ENCODE measurements around the gene PALLD.

PALLD gene

DNA sequence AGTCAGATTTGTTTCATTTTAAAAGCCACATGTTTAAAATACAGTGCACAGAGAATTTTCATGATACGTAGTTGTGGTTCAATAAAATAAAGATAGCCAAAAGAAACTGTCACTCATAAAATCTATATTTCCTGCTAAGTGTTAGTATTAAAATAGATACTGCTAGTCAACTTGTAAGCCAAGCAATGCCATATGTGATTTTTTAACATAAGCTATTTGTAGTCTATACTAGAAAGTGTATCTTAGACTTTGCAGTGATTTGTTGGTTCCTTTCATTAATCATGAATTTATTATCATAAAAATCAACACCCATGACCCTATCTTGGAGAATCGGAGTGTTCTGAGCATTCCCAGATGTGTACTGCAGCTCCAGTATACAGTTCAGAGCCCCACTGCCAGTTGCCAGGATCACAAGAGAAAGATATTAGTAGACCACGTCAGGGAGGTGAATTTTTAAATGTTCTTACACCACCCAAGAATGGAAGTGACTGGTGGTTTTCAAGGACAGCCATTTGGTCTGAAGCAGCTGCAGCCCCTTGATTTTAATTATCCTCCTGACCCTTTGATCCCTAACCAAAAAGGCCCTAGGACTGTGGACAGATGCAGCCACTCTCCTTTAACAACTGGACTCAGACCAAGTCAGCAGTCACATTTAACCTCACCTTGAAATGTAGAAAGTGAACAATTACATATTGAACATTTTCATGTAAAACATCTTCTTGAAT is 163.1 kb downstream of the PALLD start:
- DNase-seq (ENCODE audit: extremely low read depth in 1 of 2, low read depth in 1 of 2): no peak

- no peak for DNase-seq (ENCODE audit: extremely low read depth in 1 of 2, low read depth in 1 of 2)
Measured at GRCh38 chr4:168662297-168662984, 165.6 kb downstream of the PALLD start.

DNA sequence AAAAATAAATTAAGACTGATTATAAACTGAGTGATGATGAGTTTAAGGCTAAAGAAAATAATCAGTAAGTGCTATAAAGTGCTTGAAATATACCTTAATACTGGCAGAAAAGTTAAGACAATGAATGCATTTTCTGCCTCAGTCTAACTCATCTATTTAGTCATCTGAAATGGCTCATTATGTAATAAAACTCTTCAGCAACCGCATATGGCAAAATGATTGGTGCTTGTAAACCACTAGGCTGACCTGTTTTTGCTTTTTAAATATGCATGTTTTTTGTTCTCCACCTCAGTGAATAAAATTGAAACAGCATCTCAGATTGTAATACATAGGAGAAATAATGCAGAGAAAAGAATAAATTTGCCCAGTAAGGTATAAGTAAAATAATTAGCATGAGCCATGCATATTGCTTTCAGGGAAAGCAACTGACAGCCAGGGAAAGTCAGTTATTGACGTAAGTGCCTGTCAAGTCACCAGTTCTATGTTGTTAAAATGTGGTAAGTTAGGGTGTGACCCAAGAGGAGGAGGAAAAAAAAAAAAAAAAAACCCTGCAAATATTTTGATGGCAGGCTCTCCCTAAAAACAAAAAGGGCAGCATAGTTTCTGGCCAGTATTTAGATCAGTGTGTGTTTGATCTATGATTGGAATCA is 167.5 kb downstream of the PALLD start:
- no peak for DNase-seq (ENCODE audit: extremely low read depth in 1 of 2, low read depth in 1 of 2)

DNA sequence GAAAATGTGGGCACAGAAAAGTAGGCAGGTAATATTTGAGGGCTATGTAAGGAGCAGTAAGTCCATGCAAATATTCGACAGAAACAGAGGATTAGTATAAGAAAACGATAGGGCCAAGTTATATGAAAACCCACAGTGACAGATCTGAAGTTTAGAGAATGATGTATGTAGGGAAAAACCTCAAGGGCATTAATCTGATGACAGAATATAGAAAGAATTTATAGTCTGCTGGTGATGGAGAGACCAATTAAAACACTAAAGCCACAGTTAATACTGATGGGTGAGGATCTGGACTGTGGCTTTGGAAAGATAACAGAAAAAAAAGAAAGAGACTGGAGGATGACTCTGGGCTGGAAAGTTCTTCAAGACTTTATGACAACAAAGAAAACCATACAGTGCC is 169.7 kb downstream of the PALLD start:
- DNase-seq (ENCODE audit: extremely low read depth in 1 of 2, low read depth in 1 of 2): no peak

DNA sequence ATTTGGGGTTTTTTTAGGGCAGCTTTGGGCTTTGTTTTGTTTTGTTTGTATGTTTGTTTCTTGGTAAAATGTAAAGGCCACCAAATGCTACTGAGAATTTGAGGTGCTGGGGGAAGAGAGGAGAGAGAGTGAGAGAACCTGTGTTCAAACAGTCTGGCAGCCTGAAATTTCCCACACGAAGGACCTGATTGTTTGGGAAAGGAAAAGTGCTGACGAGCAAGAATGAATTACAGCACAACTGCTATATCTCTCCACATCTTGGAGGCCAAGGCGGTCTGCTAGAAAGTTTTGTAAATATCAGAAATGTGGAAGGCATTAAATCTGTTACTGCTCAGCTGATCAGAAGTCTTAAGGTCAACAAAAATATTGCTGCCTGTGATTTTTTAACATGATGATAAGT is 170.5 kb downstream of the PALLD start:
- DNase-seq (ENCODE audit: extremely low read depth in 1 of 2, low read depth in 1 of 2): no peak

GRCh38 chr4:168667921-168668320 is 171.1 kb downstream of the PALLD start:
- DNase-seq (ENCODE audit: extremely low read depth in 1 of 2, low read depth in 1 of 2): no peak

DNA sequence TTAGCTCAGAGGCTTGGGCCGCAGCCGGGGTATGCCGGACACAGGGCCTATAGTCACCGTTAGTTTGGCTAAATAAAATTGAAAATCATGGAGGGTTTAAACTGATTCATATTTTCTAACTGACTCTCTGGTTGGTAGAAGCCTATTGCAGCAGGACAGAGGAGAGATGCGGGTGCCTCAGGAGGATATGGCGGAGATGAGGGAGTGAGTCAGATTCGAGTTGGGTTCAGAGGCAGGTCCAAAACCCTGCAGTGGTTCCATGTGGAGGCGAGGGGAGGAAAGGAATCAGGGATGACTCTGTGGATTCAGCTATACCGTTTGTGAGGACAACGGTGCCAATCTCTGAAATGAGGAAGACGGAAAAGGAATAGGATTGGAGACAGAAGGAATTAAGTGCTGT is 176.6 kb downstream of the PALLD start:
- DNase-seq (ENCODE audit: extremely low read depth in 1 of 2, low read depth in 1 of 2): no peak

- no peak for DNase-seq (ENCODE audit: extremely low read depth in 1 of 2, low read depth in 1 of 2)
Measured at GRCh38 chr4:168674077-168674747, 177.4 kb downstream of the PALLD start.

GRCh38 chr4:168674866-168675265 is 178.0 kb downstream of the PALLD start:
- no peak for DNase-seq (ENCODE audit: extremely low read depth in 1 of 2, low read depth in 1 of 2)

DNA sequence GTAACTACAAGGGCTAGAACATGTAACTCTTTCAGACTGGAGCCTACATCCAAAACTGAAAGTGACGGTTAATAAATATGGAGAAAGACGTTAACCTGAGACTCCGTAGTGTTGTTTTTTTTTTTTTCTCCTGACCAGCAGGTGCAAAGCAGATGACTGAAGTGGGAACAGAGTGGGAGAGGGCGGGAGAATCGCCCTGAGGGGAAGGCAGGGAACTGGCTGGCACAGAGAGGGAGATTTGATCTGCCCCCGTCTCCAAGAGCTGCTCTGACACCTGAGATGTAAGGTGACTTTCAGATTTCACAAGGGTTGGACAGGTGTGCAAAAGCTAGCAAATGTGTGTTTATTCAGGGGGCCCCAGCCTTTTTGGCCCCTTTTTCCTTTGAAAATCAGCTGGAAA is 180.2 kb downstream of the PALLD start:
- no peak for DNase-seq (ENCODE audit: extremely low read depth in 1 of 2, low read depth in 1 of 2)

DNA sequence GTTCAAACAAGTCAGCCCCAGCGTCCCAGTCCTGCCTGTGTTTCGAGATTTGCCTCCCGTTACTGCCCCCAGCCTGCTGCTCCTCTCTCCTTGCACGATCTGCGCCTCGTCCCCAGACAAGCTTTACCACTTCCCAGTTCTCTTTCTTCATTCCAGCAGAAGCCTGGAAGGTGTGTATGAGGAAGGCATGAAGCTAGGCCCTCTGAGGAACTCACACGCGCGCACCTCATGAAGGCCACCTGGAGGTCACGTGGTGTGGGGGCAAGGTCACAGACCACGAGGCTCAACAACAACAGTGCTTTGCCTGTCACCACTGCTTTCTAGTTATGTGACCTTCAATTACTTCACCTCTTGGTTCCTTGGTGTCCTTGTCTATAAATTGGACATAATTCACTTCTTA is 181.0 kb downstream of the PALLD start:
- no peak for DNase-seq (ENCODE audit: extremely low read depth in 1 of 2, low read depth in 1 of 2)

DNA sequence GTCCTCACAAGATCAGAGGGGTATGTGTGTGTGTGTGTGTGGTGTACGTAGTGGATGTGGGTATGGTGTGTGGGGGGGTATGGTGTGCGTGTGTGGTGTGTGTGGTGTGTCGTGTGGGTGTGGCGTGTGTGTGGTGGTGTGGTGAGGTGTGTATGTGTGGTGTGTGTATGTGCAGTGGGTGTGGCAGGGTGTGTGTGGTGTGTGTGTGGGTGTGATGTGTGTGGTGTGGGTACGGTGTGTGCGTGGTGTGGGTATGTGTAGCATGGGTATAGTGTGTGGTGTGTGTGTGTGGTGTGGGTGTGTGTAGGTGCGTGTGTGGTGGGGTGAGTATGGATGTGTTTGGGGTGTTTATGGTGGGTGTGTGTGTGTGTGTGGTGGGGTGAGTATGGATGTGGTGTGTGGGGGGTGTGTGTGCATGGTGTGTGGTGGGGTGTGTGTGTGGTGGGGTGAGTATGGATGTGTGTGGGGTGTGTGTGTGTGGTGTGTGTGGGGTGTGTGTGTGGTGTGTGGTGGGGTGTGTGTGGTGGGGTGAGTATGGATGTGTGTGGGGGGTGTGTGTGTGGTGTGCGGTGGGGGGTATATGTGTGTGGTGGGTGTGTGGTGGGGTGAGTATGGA is 182.0 kb downstream of the PALLD start:
- no peak for DNase-seq (ENCODE audit: extremely low read depth in 1 of 2, low read depth in 1 of 2)

DNA sequence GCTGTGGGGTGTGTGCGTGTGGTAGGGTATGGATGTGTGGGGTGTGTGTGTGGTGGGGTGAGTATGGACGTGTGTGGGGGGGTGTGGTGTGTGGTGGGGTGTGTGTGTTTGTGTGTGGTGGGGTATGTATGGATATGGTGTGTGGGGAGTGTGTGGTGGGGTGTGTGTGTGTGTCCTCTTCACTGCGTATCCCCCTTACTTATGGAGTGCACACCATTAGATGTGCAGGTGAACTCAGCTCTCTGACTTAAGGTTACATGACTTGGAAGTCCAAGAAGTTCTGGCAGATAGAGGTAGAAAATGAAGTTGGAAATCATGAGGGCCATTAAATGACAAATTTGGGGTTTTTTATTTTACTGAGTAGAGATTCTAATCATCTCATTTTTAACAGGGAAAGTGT is 182.5 kb downstream of the PALLD start:
- DNase-seq (ENCODE audit: extremely low read depth in 1 of 2, low read depth in 1 of 2): no peak

GRCh38 chr4:168679819-168680218 is 183.0 kb downstream of the PALLD start:
- DNase-seq (ENCODE audit: extremely low read depth in 1 of 2, low read depth in 1 of 2): no peak

- DNase-seq (ENCODE audit: extremely low read depth in 1 of 2, low read depth in 1 of 2): no peak
Measured at GRCh38 chr4:168682898-168683500, 186.1 kb downstream of the PALLD start.

DNA sequence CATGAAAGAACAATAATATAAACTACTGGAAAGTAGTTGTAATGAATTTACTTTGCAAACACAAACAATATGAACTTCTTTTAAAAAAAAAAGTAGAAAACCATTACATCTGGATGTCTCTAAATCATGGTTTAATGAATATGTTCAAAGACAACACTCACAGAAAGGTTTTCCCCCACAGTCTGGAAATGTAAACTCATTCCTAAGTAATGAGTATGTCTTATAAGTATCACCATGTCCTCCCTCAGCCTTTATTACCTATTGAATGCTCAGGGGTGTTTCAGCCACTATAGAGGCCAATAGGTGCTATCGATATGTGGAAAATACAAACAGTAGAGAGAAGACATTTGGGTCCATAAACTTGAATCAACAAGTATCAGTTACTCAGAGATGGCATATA is 186.7 kb downstream of the PALLD start:
- no peak for DNase-seq (ENCODE audit: extremely low read depth in 1 of 2, low read depth in 1 of 2)

GRCh38 chr4:168685136-168685809 is 188.4 kb downstream of the PALLD start:
- no peak for DNase-seq (ENCODE audit: extremely low read depth in 1 of 2, low read depth in 1 of 2)

- DNase-seq (ENCODE audit: extremely low read depth in 1 of 2, low read depth in 1 of 2): no peak
Measured at GRCh38 chr4:168688584-168688983, 191.7 kb downstream of the PALLD start.

- DNase-seq (ENCODE audit: extremely low read depth in 1 of 2, low read depth in 1 of 2): no peak
Measured at GRCh38 chr4:168689791-168690190, 192.9 kb downstream of the PALLD start.

DNA sequence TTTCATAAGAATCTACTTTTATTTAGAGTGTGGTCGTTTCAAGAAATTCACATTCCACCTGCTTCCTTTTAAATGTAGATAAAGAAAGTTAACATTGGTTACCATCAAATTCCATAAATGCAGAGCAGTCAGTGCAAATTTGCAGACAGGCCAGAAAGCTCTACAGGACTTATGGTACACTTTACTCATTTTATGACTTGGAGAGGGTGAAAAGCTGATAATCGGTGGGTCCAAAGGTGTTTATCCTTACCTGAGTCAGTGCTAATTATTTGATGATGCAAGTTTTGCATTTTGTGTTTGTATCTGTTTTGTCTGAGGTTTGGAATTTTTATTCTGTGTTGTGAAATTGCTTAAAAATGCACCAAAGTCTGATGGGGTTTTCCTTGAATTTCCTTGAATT is 193.3 kb downstream of the PALLD start:
- no peak for DNase-seq (ENCODE audit: extremely low read depth in 1 of 2, low read depth in 1 of 2)
